Neutrophil (primary cell): ENCODE data around the gene ZCWPW1.

Source experiments
- H3K27ac ChIP-seq: fragments of 200-600 bp; sonication (generic); 2 replicates; pipeline ENCODE4 v1.5.1; 2016; ENCODE audit warnings: mild to moderate bottlenecking, moderate library complexity
- H3K27me3 ChIP-seq: fragments of 200-600 bp; sonication (generic); 2 replicates; pipeline ENCODE4 v1.6.0; 2016; ENCODE audit warnings: mild to moderate bottlenecking
- H3K36me3 ChIP-seq: fragments of 200-600 bp; sonication (generic); 2 replicates; pipeline ENCODE4 v1.5.1; 2017
- H3K4me1 ChIP-seq, 2 experiments: fragments of 200-600 bp in 1 of 2; sonication (generic) in 1 of 2; 1 replicate in 1 of 2; 2 replicates in 1 of 2; pipeline versions ENCODE4 v1.5.1 to v1.6.1; 2013 to 2016; ENCODE audit warnings: low read depth in 1 of 2, low read length in 1 of 2, mild to moderate bottlenecking in 1 of 2, moderate library complexity in 1 of 2; ENCODE audit not compliant: control insufficient read depth in 1 of 2, insufficient read depth in 1 of 2
- H3K4me3 ChIP-seq, 2 experiments: fragments of 200-600 bp in 1 of 2; sonication (generic) in 1 of 2; 1 replicate in 1 of 2; 2 replicates in 1 of 2; pipeline ENCODE4 v1.5.1; 2013 to 2016; ENCODE audit warnings: low read depth in 1 of 2, low read length in 1 of 2, mild to moderate bottlenecking in 1 of 2, moderate library complexity in 1 of 2
- H3K9me3 ChIP-seq: fragments of 200-600 bp; sonication (generic); 2 replicates; pipeline ENCODE4 v1.5.1; 2016
- CTCF ChIP-seq: fragments of 200-600 bp; sonication (generic); IDR thresholded peaks from 2 replicates; pipeline ENCODE4 v1.5.1; 2016; ENCODE audit warnings: antibody characterized with exemption

The ZCWPW1 gene

GRCh38 chr7:100415448-100415847, 13.1 kb downstream of the ZCWPW1 start:
- no peaks in the 10 kb centered on the region for H3K9me3 ChIP-seq
- H3K4me3 ChIP-seq = no peak overlapping the region
- TF ChIP-seq CTCF = no peak
- H3K4me1 ChIP-seq = peaks cover 7 to 12% of the 10 kb centered on the region in 2 experiments
- H3K27ac ChIP-seq = no peak overlapping the region
- H3K36me3 ChIP-seq = peaks cover 33% of the 10 kb centered on the region
- no peaks in the 10 kb centered on the region for H3K27me3 ChIP-seq

- H3K4me1 ChIP-seq = peaks cover 7 to 12% of the 10 kb centered on the region in 2 experiments
- TF ChIP-seq CTCF = no peak
- no peak overlapping the region for H3K4me3 ChIP-seq
- H3K27me3 ChIP-seq = no peaks in the 10 kb centered on the region
- peak overlapping the region; percentile 51 for H3K27ac ChIP-seq
- H3K9me3 ChIP-seq = no peaks in the 10 kb centered on the region
- peaks cover 44% of the 10 kb centered on the region for H3K36me3 ChIP-seq
These were observed 14.6 kb downstream of the ZCWPW1 start for GRCh38 chr7:100413889-100414288.

- H3K36me3 ChIP-seq = peaks cover 46% of the 10 kb centered on the region
- H3K4me3 ChIP-seq = no peak overlapping the region
- TF ChIP-seq CTCF = no peak
- H3K9me3 ChIP-seq = no peaks in the 10 kb centered on the region
- H3K27me3 ChIP-seq = no peaks in the 10 kb centered on the region
- H3K27ac ChIP-seq = peak overlapping the region; percentile 51
- peaks cover 7 to 12% of the 10 kb centered on the region in 2 experiments for H3K4me1 ChIP-seq
These were observed 15.2 kb downstream of the ZCWPW1 start for GRCh38 chr7:100413346-100413745.

GRCh38 chr7:100411101-100411500, 17.4 kb downstream of the ZCWPW1 start:
- Histone ChIP-seq H3K27me3 (no peaks in the 10 kb centered on the region), H3K4me3 (no peak overlapping the region), H3K27ac (no peak overlapping the region), H3K9me3 (no peaks in the 10 kb centered on the region), H3K4me1 (peaks cover 7 to 16% of the 10 kb centered on the region in 2 experiments), H3K36me3 (peaks cover 62% of the 10 kb centered on the region)
- TF ChIP-seq CTCF = no peak

GRCh38 chr7:100407285-100408180, 21.0 kb downstream of the ZCWPW1 start:
- H3K9me3 ChIP-seq = no peaks in the 10 kb centered on the region
- H3K4me1 ChIP-seq = peaks cover 0 to 4% of the 10 kb centered on the region in 2 experiments
- H3K27me3 ChIP-seq = no peaks in the 10 kb centered on the region
- H3K27ac ChIP-seq = peak overlapping the region; percentile 47
- no peak overlapping the region for H3K4me3 ChIP-seq
- TF ChIP-seq CTCF = no peak
- peaks cover 80% of the 10 kb centered on the region for H3K36me3 ChIP-seq
